ENCODE data around the gene ONECUT3.
A peak's percentile ranks its signal among the peaks of the same experiment; 100 is the strongest.
"Not testable (repeated sequence)": the region's sequence is repeated elsewhere in the genome, so short reads cannot be mapped to it uniquely, and the experiment has no call there.

The ONECUT3 gene

DNA sequence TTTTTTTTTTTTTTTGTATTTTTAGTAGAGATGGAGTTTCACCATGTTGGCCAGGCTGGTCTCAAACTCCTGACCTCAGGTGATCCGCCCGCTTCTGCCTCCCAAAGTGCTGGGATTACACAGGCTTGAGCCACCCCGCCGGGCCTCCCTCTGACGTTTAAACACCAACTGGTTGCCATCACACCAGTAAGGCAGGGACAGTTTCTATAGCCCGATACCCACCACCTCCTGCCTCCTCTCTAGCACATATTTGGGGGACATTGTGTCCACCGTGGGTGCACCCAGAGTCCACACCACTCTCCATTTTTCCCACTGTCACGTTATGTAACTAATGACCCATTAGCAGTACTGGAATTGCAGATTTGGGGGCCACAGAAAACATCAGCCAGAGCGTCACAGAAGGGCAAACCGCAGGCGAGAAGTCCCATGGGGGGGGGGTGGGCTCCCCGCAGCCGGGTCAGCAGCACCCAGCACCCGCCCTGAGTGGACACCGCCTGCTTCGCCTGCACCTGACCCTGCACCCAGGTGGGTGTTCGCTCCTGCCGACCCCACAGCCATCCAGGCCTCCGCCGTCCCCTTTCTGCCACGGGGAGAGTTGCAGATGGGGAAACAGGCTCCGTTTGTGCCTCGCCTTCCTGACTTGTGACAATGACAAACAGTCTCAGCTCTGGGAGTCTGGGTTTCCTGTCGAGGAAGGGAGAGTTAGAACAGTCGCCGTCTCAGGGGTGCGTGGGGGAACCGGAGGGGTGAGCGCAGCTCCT lies 3.6 kb downstream of the ONECUT3 start:
- peak; percentile 34 for DNase-seq

DNA sequence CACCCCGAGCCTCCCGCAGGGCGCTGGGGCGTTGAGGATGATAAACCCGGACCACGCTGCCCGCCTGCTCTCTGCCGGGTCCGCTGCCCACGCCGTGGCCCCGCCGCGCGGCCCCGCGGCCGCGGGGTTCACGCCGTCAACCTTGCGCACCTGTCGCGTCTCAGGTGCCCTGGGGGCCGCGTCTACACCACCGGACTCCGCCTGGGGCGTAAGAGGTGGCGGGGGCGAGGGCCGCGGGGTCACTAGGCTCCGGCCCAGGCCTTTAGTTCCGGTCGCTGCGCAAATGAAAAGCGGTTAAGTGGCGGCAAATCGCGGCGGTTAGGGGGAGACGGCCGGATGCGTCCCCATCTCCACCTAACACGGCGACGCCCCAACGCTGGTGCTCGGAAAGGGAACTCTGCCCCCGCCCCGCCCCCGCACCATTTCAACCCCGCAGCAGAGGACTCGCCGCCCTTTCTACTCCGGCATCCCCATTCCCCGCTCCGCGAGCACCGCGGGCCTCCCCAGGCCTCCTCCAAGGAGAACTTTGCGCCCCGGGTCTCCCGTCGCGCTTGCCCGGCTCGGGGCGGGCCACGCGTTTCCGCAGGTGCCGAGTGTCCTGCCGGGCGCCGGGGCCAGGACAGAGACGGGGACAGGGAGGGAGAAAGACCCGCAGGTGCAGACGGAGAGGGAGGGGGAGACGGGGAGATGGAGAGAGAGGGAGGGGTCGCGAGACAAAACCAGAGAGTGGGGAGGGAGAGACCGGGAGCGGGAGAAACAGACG lies 4.3 kb downstream of the ONECUT3 start:
- DNase-seq = no peak

DNA sequence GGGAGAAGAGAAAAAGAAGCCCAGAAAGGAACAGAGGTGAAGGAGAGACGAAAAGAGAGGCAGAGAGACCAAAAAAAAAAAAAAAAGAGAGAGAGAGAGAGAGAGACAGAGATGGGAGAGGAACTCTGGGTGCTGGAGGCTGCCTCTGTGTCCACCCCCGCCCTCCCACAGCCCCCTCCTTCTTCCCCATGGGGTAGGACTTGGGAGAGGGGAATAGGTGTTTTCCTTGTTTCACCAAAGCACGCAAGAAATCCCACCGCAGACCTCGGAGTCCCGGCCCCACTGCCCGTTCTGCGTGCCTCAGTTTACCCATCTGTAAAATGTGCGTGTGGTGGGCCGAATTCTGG lies 4.9 kb downstream of the ONECUT3 start:
- DNase-seq = no peak

DNA sequence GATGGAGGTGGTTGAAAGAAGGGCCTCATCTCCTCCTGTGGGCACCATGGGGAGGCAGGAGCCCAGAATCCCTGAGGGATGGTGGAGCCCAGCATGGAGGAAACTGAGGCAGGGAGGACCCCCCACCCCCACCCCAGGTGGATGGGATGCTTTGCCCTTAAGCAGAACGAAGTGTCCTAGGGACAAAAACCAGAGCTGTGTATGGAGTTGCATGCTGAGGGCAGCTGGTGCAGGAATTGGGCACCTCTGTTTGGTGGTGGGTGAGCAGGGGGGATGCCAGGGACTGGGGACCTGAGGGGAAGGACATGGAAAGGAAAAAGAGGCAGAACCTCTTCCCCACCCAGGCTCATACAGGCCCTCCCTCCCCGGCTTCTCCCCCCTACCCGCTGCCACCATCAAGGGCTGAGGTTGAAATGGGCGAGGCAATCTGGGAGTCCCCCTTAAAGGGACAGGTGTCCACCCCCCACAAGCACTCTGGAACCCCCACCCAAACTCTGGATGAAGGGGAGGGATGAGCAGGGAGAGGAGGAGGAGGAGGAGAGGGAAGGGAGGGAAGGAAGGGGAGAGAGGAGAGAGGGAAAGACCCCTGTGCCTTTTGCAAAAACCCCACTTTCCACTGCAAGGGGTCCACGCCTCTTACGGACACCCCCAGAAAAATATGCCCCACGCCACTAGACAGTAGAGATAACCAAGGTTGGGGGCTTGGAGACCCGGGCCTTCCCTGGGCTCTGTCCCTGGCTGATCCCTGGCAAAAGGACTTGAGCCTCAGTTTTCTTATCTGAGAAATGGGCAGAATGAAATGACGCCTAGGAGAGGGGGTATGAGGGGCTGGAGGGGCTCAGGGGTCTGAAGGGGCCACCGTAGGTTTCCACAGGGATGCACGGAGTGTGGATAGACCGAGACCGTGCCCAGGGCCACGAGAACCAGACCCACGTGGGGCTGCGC lies 5.9 kb downstream of the ONECUT3 start:
- DNase-seq = no peak

DNA sequence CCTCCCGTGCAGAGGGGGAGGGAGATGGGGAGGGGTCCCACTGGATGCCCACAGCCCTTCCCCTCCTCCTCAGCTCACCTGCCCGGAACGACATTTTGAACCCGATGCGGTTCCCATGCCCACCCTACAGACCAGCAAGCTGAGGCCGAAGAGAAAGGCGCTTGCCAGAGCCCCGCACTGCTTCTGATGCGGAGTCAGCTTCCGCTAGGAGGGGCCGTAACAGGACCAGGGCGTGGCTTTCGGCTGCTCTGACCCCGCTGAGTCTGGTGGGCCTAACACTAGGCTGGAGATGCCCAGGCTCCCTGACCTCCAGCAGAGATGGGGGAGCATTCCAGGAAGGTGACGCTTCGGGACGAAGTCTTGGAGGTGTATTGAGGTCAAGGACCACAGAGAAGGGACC lies 6.7 kb downstream of the ONECUT3 start:
- no peak for DNase-seq

DNA sequence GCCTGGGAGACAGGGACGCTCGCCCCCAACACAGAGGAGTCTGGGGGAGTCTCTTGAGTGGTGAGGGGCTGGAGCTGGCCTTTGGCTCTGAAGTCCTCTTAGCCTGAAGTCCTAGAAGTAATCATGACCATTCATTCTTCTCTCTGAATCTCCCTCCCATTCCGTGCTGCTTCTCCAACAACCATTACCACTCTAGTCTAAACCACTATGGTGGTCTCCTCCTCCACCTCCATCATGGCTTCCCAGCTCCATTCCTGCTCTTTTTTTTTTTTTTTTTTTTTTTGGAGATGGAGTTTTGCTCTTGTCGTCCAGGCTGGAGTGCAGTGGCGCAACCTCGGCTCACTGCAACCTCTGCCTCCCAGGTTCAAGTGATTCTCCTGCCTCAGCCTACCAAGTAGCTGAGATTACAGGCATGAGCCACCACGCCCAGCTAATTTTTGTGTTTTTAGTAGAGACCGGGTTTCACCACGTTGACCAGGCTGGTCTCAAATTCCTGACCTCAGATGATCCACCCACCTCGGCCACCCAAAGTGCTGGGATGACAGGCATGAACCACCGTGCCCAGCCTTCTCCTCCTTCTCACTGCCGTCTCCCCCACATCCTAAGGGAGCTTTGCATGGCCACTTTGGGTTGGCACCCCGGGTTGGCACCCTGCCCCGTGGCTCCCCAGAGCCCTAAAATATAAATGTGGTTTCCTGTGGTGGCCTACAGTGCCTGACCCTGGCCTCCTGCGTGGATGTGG lies 7.7 kb downstream of the ONECUT3 start:
- not testable (repeated sequence) for DNase-seq

DNA sequence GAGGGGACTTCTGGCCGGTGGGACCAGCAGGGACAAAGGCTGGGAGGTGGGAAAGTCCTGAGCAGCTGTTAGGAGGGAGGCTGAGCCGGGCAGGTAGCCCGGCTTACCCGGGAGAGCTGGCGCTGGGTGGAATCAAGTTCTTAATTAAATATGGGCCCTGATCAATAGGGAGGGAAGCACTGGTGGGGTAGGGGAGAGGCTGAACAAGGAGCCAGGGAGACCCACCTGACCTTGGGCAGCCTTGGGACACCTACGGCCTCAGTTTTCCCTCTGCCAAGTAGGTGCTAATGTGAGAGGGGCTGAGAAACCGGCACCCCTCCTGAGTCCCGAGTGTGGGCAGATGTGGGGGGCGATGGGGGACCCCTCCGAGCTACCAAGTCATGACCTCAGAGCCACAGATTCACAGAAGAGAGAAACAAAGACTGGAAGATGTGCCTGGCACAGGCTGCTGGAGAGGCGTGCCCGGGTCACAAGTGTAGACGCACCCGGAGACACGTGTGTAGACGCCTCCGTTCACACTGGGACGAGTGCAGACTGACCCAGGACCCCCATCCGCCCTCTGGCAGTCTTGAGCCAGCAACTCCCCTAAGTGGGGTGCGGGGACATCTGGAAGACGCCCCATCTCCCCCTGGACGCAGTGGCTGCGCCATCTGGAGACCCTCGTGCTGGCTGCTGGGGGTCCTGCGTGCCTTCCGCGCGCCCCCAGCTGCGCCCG lies 8.4 kb downstream of the ONECUT3 start:
- DNase-seq = no peak

DNA sequence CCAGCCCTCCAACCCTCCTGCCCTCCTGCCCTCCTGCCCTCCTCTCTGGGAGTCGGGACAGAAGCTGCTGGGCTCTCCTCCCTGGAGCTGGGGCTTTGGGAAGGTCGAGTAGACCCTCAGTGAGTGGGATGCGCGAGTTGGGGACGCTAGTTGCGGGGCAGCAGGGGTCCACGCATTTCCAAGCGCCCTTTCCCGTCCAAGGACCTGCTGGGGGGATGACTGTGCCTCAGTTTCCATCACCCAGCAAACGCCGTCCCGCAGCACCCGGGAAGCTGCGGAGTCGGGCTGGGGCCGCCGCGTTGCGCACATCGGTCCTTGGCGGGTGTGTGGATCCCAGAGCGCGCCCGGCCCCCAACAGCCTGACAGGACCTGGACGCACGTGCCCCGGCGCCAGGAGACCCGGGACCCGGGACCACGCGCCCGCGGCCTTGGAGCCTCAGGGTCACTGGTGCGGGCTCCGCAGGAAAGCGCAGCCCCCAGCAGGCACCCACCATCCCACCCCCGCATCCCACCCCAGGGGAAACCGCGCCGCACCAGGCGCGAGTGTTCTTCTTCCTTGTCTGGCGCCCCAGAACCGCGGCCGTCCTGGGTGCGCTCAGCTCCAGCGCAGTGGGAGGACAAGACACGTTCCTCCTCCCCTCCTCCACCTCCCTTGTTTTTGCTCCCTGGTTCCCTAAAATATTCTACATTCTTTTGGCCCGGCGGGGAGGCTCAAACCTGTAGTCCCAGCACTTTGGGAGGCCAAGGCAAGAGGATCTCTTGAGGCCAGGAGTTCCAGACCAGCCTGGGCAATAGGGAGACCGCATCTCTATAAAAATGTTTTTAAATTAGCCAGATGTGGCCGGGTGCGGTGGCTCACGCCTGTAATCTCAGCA lies 9.2 kb downstream of the ONECUT3 start:
- DNase-seq = no peak

DNA sequence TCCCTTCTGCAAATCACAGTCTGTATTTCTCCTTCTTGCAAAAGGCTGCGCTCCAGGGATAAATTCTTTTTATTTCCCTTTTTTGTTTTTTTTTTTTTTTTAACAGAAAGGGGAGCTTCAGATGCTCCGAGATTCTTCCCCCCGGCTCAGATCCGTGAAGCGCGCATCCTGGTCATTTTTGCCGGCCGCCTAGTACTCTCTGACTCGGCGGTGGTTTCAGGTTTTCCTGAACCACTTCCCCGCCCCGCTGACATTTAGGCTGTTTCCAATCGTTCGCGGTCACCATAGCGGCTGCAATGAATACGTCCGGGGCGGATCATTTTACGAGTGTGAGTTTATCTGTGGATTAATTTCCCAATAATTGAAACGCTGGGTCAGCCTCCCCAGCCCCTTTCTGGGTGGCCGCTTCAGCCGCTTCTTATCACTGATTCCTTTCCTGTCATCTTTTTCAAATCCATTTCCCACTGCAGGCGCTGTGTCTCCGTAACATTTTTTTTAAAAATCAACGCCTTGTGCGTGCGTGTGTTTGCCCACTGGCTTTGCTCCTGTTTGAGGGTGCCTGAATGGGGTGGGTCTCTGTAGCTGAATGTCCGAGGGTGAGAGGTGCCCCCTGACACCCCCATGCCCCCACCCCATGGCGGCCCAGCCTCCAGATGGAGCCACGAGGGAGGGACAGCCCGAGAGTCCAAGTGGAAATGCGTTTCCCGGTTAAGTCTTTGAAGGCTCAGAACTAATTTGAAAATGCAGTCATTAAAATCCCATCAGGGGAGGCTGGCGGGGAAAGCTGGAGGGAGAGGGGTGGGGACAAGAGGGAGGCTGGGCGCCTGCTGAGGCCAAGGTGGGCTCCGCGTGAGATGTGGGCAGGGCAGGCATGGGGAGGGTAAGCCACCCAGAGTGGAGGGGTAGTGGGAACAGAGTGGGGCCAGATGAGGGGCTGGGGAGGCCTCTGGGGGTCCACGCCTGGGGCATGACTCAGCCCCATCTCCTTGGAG lies 10.6 kb downstream of the ONECUT3 start:
- DNase-seq = no peak

DNA sequence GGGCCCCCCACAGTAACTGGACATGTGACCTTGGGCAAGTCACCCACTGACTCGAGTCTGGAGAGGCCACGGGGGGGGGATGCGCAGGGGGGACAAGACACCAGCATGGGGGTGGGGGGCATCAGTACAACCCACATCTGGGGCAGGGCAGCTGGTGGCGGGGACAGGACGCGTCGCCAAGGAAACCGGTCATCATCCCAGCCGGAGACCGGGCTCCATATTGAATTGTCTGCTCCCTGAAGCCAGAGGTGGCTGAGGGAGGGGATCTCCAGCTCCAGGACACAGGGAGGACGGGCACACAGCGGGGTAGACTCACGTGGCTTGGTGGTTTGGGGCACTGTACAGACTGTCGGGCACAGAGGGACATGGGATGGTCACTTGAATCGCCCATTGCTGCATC lies 11.4 kb downstream of the ONECUT3 start:
- no peak for DNase-seq

DNA sequence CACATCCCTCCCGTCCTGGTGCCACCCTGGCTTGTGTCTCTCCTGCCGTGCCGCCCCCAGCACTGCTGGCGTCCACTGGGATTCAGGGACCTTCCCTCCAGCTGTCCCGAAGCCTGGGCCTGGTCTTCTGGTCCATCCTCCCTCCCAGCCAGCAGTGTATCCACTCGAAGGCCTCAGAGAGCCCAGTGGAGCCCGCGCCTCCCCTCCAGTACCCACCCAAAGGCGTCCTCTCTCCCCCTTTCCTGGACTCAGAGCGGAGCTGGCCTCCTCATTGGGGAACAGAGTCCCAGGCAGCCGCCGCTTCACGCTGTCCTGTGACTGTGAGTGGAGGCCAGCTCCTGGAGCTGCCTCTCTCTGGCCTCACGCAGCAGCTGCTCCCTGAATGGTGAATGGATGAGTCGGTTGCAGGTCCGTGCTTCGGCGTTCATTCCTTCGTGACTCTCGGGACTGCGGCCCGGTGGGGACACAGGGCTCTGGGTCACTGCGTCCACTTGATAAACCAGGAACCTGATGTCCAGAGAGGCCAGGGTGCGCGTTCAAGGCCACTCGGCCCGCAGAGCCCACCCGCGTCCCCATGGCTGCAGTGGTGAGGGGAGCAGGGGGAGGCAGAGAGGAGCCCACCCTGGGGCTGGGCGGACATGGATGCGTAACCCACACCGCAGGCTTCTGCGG lies 12.1 kb downstream of the ONECUT3 start:
- DNase-seq = peak; percentile 29

DNA sequence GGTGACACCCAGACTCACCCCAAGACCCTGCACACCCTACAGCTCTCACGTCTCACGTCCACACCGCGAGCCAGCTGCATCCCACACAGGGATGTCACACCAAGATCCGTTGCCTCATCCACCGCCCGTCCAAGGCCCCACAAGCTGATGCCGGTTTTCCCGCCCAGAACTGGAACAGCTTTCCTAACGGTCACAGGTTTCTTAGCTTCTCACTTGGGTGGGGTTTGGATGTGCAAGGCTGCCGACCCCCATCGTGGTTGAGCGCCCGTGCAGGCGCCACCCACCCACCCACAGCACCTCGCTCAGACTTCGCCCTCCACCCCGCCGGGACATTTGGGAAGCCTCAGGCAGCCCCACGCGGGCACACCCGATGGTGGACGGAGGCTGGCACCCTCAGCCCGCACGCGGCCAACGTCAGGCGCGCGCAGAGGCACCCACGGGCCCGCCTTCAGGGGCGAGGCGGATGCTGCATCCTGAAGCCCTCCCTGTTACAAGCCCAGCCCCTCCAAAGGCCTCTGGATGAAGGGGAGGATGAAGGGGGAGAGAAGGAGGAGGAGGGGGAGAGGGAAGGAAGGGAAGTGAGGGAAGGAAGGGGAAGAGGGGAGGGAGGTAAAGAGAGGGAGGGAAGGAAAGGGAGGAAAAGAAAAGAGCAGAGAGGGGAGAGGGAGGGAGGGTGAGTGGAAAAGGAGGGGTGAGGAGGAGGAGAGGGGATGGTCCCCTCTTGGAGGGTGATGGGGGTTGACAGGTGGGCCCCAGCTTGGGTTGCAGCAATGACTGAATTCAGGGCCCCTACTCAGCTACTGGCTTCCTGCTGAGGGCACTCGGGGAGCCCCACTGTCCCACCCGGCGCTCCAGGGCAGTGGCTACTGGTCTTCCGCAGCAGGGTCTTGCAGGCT lies 12.8 kb downstream of the ONECUT3 start:
- DNase-seq = no peak

DNA sequence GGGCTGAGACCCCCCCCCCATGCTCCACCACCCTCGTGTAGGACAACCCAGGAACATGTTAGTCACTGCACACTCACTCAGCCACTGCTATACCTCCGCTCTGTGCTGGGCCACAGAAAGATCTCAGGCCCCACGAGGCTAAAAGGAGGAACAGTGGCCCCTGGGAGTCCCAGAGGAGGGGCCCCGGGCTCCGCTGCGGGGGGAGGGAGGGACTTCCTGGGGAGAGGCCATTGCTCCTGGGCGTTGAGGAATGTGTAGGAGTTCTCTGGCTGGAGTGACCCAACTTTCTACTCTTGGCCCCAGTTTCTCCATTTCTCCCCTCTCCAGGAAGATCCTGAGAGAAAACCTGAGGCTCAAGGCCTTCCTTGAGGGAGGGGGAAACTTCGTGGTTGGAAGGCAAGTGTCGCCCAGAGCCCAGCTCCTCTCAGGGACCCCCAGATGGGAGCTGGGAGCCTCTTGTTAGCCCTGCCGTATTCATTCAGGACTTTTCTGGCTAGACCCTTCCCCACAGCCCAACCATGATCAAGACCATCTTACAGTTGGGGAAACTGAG lies 13.6 kb downstream of the ONECUT3 start:
- no peak for DNase-seq

DNA sequence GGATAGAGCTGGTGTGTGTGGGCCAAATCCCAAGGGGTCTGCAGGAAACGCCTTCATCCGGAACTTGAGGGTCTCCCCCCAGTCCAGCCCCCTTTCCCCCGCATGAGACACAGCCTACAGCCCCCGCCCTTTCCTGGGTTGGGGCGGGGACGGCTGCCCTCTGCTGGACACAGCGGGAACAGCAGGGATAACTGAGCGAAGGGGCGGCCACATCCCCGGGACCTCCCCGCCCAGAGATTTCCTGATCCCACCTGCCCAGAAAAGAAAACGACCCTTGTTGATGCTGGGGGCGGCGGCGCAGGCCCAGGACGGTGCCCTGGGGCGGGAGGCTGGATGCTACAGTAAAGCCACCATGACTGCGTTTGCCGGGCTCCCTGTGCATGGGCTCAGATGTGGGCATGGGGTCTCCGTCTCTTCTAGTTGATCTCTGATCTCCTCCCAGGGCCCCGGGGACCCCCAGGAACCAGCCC lies 14.2 kb downstream of the ONECUT3 start:
- no peak for DNase-seq

DNA sequence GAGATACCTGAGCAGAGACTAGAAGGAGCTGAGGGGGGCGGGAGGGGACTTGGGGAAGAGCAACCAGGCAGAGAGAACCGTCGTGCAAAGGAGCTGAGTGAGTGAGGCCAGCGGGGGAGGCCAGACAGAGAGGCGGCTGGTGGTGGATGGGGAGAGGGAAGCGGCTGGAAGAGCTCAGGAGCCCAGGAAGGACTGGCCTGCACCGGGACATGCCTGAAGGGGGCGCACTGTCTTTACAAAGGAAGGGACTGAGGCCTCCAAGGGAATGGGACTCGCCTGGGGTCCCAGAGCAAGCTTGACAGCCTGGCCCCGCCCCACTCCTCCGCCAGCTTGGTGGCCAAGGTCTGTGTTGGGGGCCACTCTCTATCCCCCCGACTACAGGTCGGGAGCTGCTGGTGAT lies 14.9 kb downstream of the ONECUT3 start:
- DNase-seq = no peak

DNA sequence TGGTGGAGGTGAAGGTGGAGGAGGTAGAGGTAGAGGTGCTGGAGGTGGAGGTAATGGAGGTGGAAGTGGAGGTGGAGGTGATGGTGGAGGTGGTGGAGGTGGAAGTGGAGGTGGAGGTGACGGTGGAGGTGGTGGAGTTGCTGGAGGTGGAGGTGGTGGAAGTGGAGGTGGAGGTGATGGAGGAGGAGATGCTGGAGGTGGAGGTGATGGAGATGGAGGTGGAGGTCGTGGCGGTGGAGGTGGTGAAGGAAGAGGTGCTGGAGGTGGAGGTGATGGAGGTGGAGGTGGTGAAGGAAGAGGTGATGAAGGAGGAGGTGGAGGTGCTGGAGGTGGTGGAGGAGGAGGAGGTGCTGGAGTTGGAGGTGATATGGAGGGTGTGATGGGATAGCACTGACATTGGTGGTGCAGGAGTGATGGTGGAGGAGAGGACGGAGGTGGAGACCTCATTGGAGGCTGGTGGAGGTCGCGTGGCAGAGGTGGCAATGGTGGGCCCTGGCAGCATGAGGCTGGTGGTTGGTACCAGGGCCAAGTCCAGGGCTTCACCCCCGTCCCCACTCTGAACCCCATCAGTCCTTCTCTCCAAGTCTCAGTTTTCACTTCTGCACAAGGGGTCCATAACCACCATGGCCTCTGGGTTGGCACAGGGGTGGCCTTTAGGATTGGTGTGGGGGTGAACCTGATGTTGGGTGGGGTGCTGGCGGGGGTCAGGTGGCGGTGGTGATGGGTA lies 15.8 kb downstream of the ONECUT3 start:
- DNase-seq = no peak

DNA sequence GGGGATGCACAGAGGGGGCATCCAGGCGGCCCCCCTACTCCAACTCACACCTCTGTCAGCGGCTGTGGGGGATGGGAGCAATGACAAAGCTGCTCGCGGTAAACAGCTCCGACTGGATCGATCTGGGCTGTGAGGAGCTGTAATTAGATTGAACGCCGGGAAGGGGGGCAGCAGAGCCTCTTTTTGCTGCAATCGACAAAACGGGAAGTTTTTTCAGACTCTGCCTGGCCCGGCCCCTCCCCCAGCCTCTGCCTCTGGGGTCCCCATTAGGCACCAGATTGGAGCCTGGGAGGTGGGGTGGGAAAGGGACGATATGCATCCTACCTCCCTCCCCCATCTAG lies 16.3 kb downstream of the ONECUT3 start:
- DNase-seq = no peak

Measured in DMS53 (cell line).